IMR-90 (cell line): ENCODE measurements around the gene SERP1. TPM values are rescaled to one million over a fixed set of nuclear protein-coding genes. Genes with fewer than 3 reads are reported as not detected.

Experiments
- ATAC-seq: fragments of 200-7000 bp; cut with Tn5 transposase; 2 replicates; pipeline ENCODE4 v1.9.1; 2020; ENCODE audit warnings: low read depth, mild to moderate bottlenecking, moderate library complexity
- BruUV-seq: library from RNA; stranded (reverse); fragments of 400-500 nt; replicated peaks from 2 replicates; lab custom pipeline; 2021; lab: Mats Ljungman, UMichigan
- CTCF ChIA-PET: fragments of 300-600 bp; formaldehyde crosslinking; extraction: SDS; loops from one replicate; lab custom pipeline; 2021; ENCODE audit warnings: antibody characterized with exemption; lab: Yijun Ruan, JAX
- POLR2A ChIA-PET: fragments of 300-600 bp; sonication (Branson Sonifier 250); formaldehyde crosslinking; loops from one replicate; lab custom pipeline; 2022; ENCODE audit warnings: antibody characterized with exemption; ENCODE audit not compliant: unreplicated experiment; lab: Charles Lee
- DNase-seq: peaks from one replicate; pipeline ENCODE4 v3.0.0; 2013
- H2AFZ ChIP-seq: replicated peaks from 2 replicates; pipeline ENCODE3; 2013; ENCODE audit warnings: low read length, mild to moderate bottlenecking; ENCODE audit not compliant: poor library complexity
- H2AK5ac ChIP-seq: 2 replicates; pipeline ENCODE4 v1.6.1; 2013; ENCODE audit warnings: low read depth, low read length, inconsistent platforms
- H2AK9ac ChIP-seq: replicated peaks from 2 replicates; pipeline ENCODE3; 2013; ENCODE audit warnings: mild to moderate bottlenecking, low read depth, low read length, moderate library complexity; ENCODE audit not compliant: poor library complexity
- H2BK120ac ChIP-seq: 2 replicates; pipeline ENCODE4 v1.6.1; 2013; ENCODE audit warnings: low read depth, low read length, inconsistent platforms
- H2BK15ac ChIP-seq: 3 replicates; pipeline ENCODE4 v1.6.1; 2013; ENCODE audit warnings: low read depth, low read length, inconsistent platforms
- H2BK20ac ChIP-seq: 2 replicates; pipeline ENCODE4 v1.6.1; 2013; ENCODE audit warnings: low read depth, mild to moderate bottlenecking, inconsistent platforms, low read length, moderate library complexity
- H2BK5ac ChIP-seq: 2 replicates; pipeline ENCODE4 v1.6.1; 2013; ENCODE audit warnings: mild to moderate bottlenecking, low read depth, low read length, inconsistent platforms; ENCODE audit not compliant: poor library complexity, severe bottlenecking
- H3K14ac ChIP-seq: replicated peaks from 2 replicates; pipeline ENCODE4 v1.6.1; 2013; ENCODE audit warnings: low read depth, low read length, inconsistent platforms
- H3K18ac ChIP-seq: 2 replicates; pipeline ENCODE4 v1.6.1; 2013; ENCODE audit warnings: low read depth, low read length, control low read depth
- H3K23ac ChIP-seq: 2 replicates; pipeline ENCODE4 v1.6.1; 2013; ENCODE audit warnings: low read depth, low read length, inconsistent platforms
- H3K27ac ChIP-seq: 2 replicates; pipeline ENCODE4 v1.5.1; 2013; ENCODE audit warnings: mild to moderate bottlenecking, control low read depth, low read length; ENCODE audit not compliant: insufficient read depth
- H3K27me3 ChIP-seq: 2 replicates; pipeline ENCODE4 v1.6.1; 2013; ENCODE audit warnings: low read length; ENCODE audit not compliant: control insufficient read depth, insufficient read depth
- H3K36me3 ChIP-seq: 2 replicates; pipeline ENCODE4 v1.6.1; 2013; ENCODE audit warnings: low read length, mixed read lengths; ENCODE audit not compliant: control insufficient read depth, insufficient read depth
- H3K4ac ChIP-seq: 2 replicates; pipeline ENCODE4 v1.6.1; 2013; ENCODE audit warnings: low read depth, low read length, inconsistent platforms
- H3K4me1 ChIP-seq: 2 replicates; pipeline ENCODE4 v1.6.1; 2013; ENCODE audit warnings: low read length, mixed read lengths; ENCODE audit not compliant: control insufficient read depth, insufficient read depth
- H3K4me2 ChIP-seq: 2 replicates; pipeline ENCODE4 v1.6.1; 2013; ENCODE audit warnings: low read depth, mild to moderate bottlenecking, control low read depth, low read length, moderate library complexity
- H3K4me3 ChIP-seq: 2 replicates; pipeline ENCODE4 v1.5.1; 2013; ENCODE audit warnings: low read depth, mild to moderate bottlenecking, control low read depth, low read length, moderate library complexity; ENCODE audit not compliant: insufficient read depth
- H3K56ac ChIP-seq: 2 replicates; pipeline ENCODE4 v1.6.1; 2013; ENCODE audit warnings: low read length, inconsistent platforms; ENCODE audit not compliant: insufficient read depth; ENCODE audit errors: extremely low read depth
- H3K79me1 ChIP-seq, 2 experiments: 2 replicates each; pipeline ENCODE4 v1.6.1; 2013; ENCODE audit warnings: low read length in 2 of 2, inconsistent platforms in 1 of 2, low read depth in 1 of 2
- H3K9ac ChIP-seq: 2 replicates; pipeline ENCODE4 v1.6.1; 2013; ENCODE audit warnings: low read depth, low read length, control low read depth
- H3K9me1 ChIP-seq: 2 replicates; pipeline ENCODE4 v1.6.1; 2013; ENCODE audit warnings: low read length, inconsistent platforms; ENCODE audit not compliant: insufficient read depth
- H3K9me3 ChIP-seq: 2 replicates; pipeline ENCODE4 v1.6.1; 2013; ENCODE audit warnings: low read length; ENCODE audit not compliant: control insufficient read depth, insufficient read depth
- H4K20me1 ChIP-seq: 2 replicates; pipeline ENCODE4 v1.6.1; 2013; ENCODE audit warnings: low read length, inconsistent platforms; ENCODE audit not compliant: insufficient read depth
- H4K5ac ChIP-seq: 2 replicates; pipeline ENCODE4 v1.6.1; 2013; ENCODE audit warnings: mild to moderate bottlenecking, low read depth, low read length, control low read depth
- H4K8ac ChIP-seq, 2 experiments: 2 replicates each; pipeline ENCODE4 v1.6.1; 2013; ENCODE audit warnings: low read depth in 2 of 2, low read length in 2 of 2, control low read depth in 1 of 2, inconsistent platforms in 1 of 2
- H4K91ac ChIP-seq: 2 replicates; pipeline ENCODE4 v1.6.1; 2013; ENCODE audit warnings: low read depth, low read length, inconsistent platforms; ENCODE audit not compliant: insufficient read depth
- FOS ChIP-seq: fragments of 150-350 bp; IDR thresholded peaks from 2 replicates; pipeline ENCODE4 v1.6.1; 2016; ENCODE audit warnings: low read depth, low read length
- MAZ ChIP-seq: IDR thresholded peaks from 2 replicates; pipeline ENCODE4 v1.6.1; 2012; ENCODE audit warnings: low read depth, mild to moderate bottlenecking, low read length, improper control_type of control experiment, moderate library complexity, borderline replicate concordance
- RCOR1 ChIP-seq: IDR thresholded peaks from 2 replicates; pipeline ENCODE4 v1.6.1; 2012; ENCODE audit warnings: mild to moderate bottlenecking, low read length, improper control_type of control experiment; ENCODE audit not compliant: insufficient replicate concordance
- WGBS, 2 experiments: methylation state at CpG; one replicate each; pipeline versions ENCODE4 v1.1.5 to v1.1.7; 2013; ENCODE audit warnings: missing lambda C conversion rate in 2 of 2; ENCODE audit not compliant: insufficient read length in 1 of 2; ENCODE audit errors: extremely low coverage in 2 of 2; 5-methylcytosine and 5-hydroxymethylcytosine counted together
- dilution Hi-C: fragments of 300-500 bp; cut with HindIII; formaldehyde crosslinking; loops from one replicate; pipeline ENCODE4 v1.14.3; 2018; ENCODE audit warnings: low sequenced_read_pairs; ENCODE audit not compliant: unreplicated experiment
- in situ Hi-C: fragments of 300-500 bp; cut with MboI; formaldehyde crosslinking; loops from 3 replicates; pipeline ENCODE4 v1.14.3; 2019; ENCODE audit warnings: low sequenced_read_pairs, inconsistent platforms, mixed read lengths
- intact Hi-C: fragments of 100-400 bp; cut with micrococcal nuclease; formaldehyde crosslinking; loops from 2 replicates; pipeline ENCODE4 v1.10.0; 2022
- polyA plus RNA-seq, 3 experiments: library from polyadenylated mRNA; depleted of rRNA; stranded (reverse); fragments of >200 nt; gene quantifications; 2 replicates each; pipeline ENCODE4 v1.2.3, GENCODE V29; 2012; ENCODE audit warnings: low replicate concordance in 1 of 3
- total RNA-seq: library from RNA; depleted of rRNA; stranded (reverse); fragments of >200 nt; gene quantifications from 2 replicates; pipeline ENCODE4 v1.2.3, GENCODE V29; 2012

Gene SERP1
- total and polyA plus RNA-seq, 2 of the 4 experiments (the other 2 are of a cell fraction): 64.0 to 73.4 TPM

DNA sequence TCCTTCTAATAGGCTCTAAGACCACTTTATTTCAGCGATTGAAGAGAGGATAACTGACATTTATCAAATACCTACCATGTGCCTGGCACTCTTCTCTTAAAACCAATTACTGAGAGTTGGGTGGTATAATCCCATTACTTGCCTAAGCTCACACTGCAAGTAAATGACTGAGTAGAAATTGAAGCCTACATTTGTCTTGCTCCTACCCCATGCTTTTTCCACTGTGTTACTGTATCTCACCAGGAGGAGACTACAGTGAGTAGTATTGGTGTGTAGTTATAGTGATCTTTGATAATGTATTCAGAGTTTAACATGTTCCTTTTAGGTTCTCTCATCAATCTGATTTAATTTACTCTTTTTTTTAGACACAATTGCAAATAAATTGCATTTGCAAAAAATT is 21.0 kb upstream of the SERP1 start:
- Histone ChIP-seq H2AFZ (no peak overlapping the region), H3K9ac (no peak overlapping the region), H3K27ac (no peak overlapping the region), H3K14ac (no peak overlapping the region), H3K4ac (no peak overlapping the region), H2AK9ac (no peak overlapping the region), H3K9me1 (no peaks in the 10 kb centered on the region), H4K91ac (no peak overlapping the region), H3K4me2 (no peak overlapping the region), H3K9me3 (no peaks in the 10 kb centered on the region), H4K5ac (no peak overlapping the region), H3K36me3 (peaks cover 17% of the 10 kb centered on the region), H2BK15ac (no peak overlapping the region), H3K23ac (no peak overlapping the region), H2BK20ac (no peak overlapping the region), H3K4me3 (no peak overlapping the region), H2AK5ac (no peak overlapping the region), H3K27me3 (no peaks in the 10 kb centered on the region), H3K18ac (no peak overlapping the region), H3K79me1 (peaks cover 7 to 8% of the 10 kb centered on the region in 2 experiments; a peak in 3 of 4 replicates), H4K20me1 (no peaks in the 10 kb centered on the region), H4K8ac (no peak overlapping the region; a peak in 1 of 4 replicates), H3K4me1 (no peaks in the 10 kb centered on the region), H3K56ac (no peak overlapping the region), H2BK5ac (no peak overlapping the region), H2BK120ac (no peak overlapping the region)
- BruUV-seq: no TSS peak
- intact Hi-C loops (loop anchor here (2.0 kb wide), 1 partner anchor 13 kb away; no protein-coding TSS in a partner anchor), dilution Hi-C loops (no loop called here), in situ Hi-C loops (no loop called here)
- no peak for TF ChIP-seq MAZ
- no peak for TF ChIP-seq RCOR1
- TF ChIP-seq FOS: no peak
- WGBS, 2 experiments: no CpG with 5 or more reads among the region's 1 CpG
- ATAC-seq (no peak), DNase-seq (no peak)
- POLR2A ChIA-PET: no interaction called here
- CTCF ChIA-PET: no interaction called here
